SJCRH30 (cell line): ENCODE data around the gene PRKAR2A. TPM values are rescaled to one million over a fixed set of nuclear protein-coding genes. Genes with fewer than 3 reads are reported as not detected.
"Not testable (repeated sequence)": the region's sequence is repeated elsewhere in the genome, so short reads cannot be mapped to it uniquely, and the experiment has no call there.

Experiments used
- DNase-seq, 2 experiments: peaks; one replicate each; pipeline ENCODE4 v3.0.0-alpha.2; 2015 to 2020
- H3K27ac ChIP-seq: fragments of 250-450 bp; sonication (Bioruptor Pico); 2 replicates; pipeline ENCODE4 v1.5.1; 2020; ENCODE audit warnings: mild to moderate bottlenecking, moderate library complexity
- H3K27me3 ChIP-seq: fragments of 250-450 bp; sonication (Bioruptor Pico); 2 replicates; pipeline ENCODE4 v1.5.1; 2020; ENCODE audit warnings: mild to moderate bottlenecking, moderate library complexity
- H3K36me3 ChIP-seq: fragments of 250-450 bp; sonication (Bioruptor Pico); 2 replicates; pipeline ENCODE4 v1.5.1; 2020; ENCODE audit warnings: mild to moderate bottlenecking, moderate library complexity
- H3K4me1 ChIP-seq: fragments of 250-450 bp; sonication (Bioruptor Pico); 2 replicates; pipeline ENCODE4 v1.5.1; 2020; ENCODE audit warnings: mild to moderate bottlenecking, moderate library complexity
- H3K4me3 ChIP-seq: fragments of 250-450 bp; sonication (Bioruptor Pico); 2 replicates; pipeline ENCODE4 v1.5.1; 2020; ENCODE audit warnings: mild to moderate bottlenecking, moderate library complexity
- H3K9me3 ChIP-seq: fragments of 250-450 bp; sonication (Bioruptor Pico); replicated peaks from 2 replicates; pipeline ENCODE4 v1.5.1; 2020; ENCODE audit warnings: mild to moderate bottlenecking, moderate library complexity
- total RNA-seq: library from RNA; depleted of rRNA; stranded (reverse); fragments of >200 nt; shearing (Covaris generic); gene quantifications from 2 replicates; pipeline ENCODE4 v1.2.3, GENCODE V29; 2014

PRKAR2A gene
- total RNA-seq, 1 experiment from 2014 or later = 46.5 TPM

DNA sequence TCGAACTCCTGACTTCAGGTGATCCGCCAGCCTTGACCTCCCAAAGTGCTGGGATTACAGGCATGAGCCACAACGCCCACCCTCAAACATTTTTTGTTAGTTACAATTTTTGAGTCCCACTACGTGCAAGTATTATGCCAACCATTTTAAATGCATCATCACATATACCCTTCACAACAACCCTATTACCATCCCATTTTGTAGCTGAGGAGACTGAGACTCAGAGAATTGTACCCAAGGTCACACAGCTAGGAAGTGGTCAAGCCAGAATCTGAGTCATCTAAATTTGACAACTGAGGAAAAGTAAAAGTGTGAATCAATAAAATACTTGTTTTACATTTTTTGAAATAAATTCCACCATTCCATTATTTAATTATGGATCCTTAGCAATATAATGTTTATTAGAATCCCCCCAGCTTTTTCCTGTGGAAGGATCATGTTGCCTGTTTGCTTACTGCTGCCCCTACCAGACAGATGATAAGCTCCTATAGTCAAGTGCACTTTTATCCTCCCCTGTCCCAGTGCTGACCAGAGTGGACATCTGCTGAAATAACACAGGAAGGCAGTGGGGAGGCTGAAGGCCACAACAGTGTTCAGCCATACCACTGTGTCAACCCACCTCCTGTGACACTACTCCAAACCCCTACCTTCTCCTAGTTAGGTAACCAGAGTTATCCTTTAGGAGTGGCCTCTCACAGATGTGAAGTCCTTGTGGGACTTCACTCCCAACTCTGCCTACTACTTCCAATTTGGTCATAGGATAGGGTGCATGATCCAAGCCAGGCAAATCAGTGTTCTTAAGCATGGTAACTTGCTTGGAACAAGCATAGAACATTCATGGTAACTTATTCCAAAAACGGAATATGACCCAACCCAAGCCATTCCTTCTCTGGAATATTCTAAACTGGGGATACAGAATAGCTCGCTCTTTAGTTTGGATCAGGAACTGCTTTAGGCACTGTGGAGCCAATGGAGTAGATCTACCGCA, 28.1 kb downstream of the PRKAR2A start:
- H3K27me3 ChIP-seq = no peaks in the 10 kb centered on the region
- H3K4me3 ChIP-seq = no peak overlapping the region
- no peaks in the 10 kb centered on the region for H3K9me3 ChIP-seq
- no peak overlapping the region for H3K27ac ChIP-seq
- H3K36me3 ChIP-seq = no peaks in the 10 kb centered on the region
- no peaks in the 10 kb centered on the region for H3K4me1 ChIP-seq
- no peak for DNase-seq

DNA sequence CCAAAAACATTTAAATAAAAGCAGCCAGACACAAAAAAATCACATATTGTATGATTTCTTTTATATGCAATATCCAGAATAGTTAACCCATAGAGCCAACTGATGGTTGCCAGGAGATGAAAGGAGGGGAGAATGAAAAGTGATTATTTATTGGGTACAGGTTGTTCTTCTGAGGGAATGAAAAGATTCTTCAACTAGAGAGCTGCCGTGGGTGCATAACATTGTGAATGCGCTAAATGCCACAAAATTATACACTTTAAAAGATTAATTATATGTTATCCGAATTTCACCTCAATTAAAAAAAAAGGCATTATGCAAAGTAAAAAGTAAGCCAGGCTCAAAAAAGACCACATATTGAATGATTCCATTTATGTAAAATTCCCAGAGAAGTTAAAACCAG, 36.1 kb downstream of the PRKAR2A start:
- H3K4me3 ChIP-seq = no peak overlapping the region
- no peaks in the 10 kb centered on the region for H3K36me3 ChIP-seq
- no peaks in the 10 kb centered on the region for H3K4me1 ChIP-seq
- no peak overlapping the region for H3K27ac ChIP-seq
- no peak for DNase-seq
- no peaks in the 10 kb centered on the region for H3K9me3 ChIP-seq
- H3K27me3 ChIP-seq = no peaks in the 10 kb centered on the region

DNA sequence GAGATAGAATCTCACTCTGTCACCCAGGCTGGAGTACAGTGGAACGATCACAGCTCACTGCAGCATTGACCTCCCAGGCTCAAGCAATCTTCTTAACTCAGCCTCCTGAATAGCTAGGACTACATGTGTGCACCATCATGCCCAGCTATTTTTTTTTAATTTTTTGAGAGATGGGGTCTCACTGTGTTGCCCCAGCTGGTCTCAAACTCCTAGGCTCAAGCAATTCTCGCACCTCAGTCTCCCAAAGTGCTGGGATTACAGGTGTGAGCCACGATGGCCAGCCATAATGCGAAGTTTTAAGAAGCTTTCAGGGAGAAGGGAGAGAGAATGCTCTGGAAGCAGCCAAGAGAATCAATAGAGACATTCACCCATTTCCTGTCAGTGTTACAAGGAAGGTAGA, 42.7 kb downstream of the PRKAR2A start:
- Histone ChIP-seq H3K4me1 (no peaks in the 10 kb centered on the region), H3K27me3 (no peaks in the 10 kb centered on the region), H3K27ac (no peak overlapping the region), H3K4me3 (no peak overlapping the region), H3K9me3 (no peaks in the 10 kb centered on the region), H3K36me3 (no peaks in the 10 kb centered on the region)
- no peak for DNase-seq

DNA sequence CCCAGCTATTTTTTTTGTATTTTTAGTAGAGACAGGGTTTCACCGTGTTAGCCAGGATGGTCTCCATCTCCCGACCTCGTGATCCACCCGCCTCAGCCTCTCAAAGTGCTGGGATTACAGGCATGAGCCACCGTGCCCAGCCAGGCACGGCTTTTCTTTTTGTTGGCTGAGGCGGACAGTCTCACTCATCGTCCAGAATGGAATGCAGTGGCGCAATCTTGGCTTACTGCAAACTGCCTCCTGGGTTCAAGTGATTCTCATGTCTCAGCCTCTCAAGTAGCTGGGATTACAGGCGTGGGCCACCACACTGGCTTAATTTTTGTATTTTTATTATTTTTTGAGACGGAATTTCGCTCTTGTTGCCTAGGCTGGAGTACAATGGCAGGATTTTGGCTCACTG, 46.8 kb downstream of the PRKAR2A start:
- DNase-seq, H3K36me3 ChIP-seq, H3K4me1 ChIP-seq, H3K27me3 ChIP-seq, H3K9me3 ChIP-seq, H3K27ac ChIP-seq, H3K4me3 ChIP-seq: not testable (repeated sequence)

DNA sequence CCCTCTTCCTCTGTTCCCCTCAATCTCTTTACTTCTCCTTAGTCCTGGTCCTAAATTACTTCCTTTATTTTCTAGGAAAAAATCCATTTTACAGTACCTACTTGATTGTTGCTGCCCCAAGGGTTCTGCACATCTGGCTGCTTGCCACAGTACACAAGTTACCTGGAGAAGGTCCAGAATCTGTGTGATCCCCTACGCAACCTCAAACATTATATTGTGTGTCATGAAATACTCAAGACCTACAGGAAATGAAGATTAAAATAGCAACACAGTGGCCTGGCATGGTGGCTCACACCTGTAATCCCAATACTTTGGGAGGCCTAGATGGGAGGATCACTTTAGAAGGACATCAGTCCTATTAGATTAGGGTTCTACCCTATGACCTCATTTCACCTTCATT, 48.7 kb downstream of the PRKAR2A start:
- H3K27ac ChIP-seq = no peak overlapping the region
- H3K4me1 ChIP-seq = 0 out of 2 replicates have a peak, but pooled peaks cover 6% of the 10 kb centered on the region
- no peak overlapping the region for H3K4me3 ChIP-seq
- H3K36me3 ChIP-seq = no peaks in the 10 kb centered on the region
- no peaks in the 10 kb centered on the region for H3K27me3 ChIP-seq
- H3K9me3 ChIP-seq = no peaks in the 10 kb centered on the region
- no peak for DNase-seq

DNA sequence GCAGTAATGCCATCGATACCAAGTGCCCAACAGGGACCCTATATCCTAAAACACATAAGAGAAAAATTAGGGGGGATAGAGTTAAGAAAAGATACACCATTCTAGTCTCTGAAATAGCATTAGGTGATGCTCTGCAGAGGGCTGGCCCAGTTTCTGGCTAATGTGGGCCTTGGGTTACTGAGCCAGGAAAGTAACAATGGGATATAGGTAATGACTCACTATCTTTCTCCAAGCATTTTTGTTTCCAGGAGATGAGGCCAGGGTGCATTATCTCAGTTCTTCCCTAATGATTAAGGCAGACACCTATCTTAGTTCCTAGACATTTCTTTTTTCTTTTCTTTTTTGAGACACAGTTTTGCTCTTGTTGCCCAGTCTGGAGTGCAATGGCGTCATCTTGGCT, 50.0 kb downstream of the PRKAR2A start:
- no peak overlapping the region for H3K4me3 ChIP-seq
- no peak overlapping the region for H3K27ac ChIP-seq
- H3K36me3 ChIP-seq = no peaks in the 10 kb centered on the region
- no peaks in the 10 kb centered on the region for H3K9me3 ChIP-seq
- H3K27me3 ChIP-seq = no peaks in the 10 kb centered on the region
- 0 out of 2 replicates have a peak, but pooled peaks cover 6% of the 10 kb centered on the region for H3K4me1 ChIP-seq
- no peak for DNase-seq

DNA sequence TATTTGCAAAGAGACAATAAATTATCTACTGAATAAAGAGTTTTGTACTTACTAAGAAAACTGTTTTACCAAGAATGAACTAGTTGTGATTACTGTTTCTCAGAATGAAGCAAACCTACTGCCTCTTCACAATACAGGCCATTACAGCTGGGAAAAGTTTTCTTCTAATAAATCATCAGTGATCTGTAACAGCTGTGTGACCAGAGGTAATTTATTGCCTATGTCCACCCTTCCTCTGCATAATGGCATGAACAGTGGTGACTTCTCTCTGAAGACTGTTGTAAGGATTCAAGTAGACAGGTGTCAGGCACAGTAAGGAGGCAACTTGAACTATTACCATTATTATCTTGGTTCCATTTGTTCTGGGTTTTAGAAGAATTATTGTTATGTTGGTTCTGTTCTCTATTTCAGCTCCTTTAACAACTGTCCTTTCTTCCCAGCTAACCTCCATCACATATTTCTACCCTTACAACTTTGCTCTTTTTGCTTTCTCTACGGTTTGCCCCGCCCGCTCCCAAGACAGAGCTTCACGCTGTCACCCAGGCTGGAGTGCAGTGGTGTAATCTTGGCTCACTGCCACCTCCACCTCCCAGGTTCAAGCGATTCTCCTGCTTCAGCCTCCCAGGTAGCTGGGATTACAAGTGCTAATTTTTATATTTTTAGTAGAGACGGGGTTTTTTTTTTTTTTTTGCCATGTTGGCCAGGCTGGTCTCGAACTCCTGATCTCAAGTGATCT, 51.5 kb downstream of the PRKAR2A start:
- no peaks in the 10 kb centered on the region for H3K27me3 ChIP-seq
- DNase-seq = peak; percentile 4 to 24
- 0 out of 2 replicates have a peak overlapping the region, but pooled peaks have one; percentile 14 for H3K27ac ChIP-seq
- H3K4me1 ChIP-seq = 0 out of 2 replicates have a peak, but pooled peaks cover 6% of the 10 kb centered on the region
- no peaks in the 10 kb centered on the region for H3K9me3 ChIP-seq
- H3K36me3 ChIP-seq = no peaks in the 10 kb centered on the region
- H3K4me3 ChIP-seq = no peak overlapping the region

DNA sequence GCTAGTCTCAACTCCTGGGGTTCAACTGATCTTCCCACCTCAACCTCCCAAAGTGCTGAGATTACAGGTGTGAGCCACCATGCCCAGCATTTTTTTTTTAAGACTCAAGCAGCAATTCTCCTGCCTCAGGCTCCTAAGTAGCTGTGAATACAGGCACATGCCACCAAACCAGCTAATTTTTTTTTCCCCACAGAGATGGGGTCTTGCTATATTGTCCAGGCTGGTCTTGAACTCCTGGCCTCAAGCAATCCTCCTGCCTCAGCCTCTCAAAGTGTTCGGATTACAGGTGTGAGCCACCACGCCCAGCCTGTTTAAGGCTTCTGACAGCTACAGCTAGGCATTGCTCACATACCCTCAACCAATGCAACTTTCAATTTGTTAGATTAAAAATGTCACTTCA, 54.2 kb downstream of the PRKAR2A start:
- H3K27me3 ChIP-seq, H3K36me3 ChIP-seq, H3K4me1 ChIP-seq, DNase-seq, H3K4me3 ChIP-seq, H3K27ac ChIP-seq, H3K9me3 ChIP-seq: not testable (repeated sequence)

DNA sequence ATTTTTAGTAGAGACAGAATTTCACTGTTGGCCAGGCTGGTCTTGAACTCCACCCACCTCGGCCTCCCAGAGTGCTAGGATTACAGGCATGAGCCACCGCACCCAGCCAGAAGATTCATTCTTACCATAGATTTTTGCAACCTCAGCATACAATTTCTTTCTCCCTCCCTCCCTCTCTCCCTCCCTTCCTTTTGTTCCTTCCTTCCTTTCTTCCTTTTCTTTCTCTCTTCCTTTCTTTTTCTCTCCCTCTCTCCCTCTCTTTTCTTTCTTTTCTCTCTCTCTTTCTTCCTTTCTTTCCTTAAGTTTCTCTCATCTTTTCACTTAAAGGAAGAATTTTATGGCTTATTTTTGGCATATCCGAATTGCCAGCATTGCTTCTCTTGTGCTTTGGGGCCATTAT, 58.0 kb downstream of the PRKAR2A start:
- DNase-seq = no peak
- Histone ChIP-seq H3K4me3 (no peak overlapping the region), H3K27ac (no peak overlapping the region), H3K36me3 (peaks cover 11% of the 10 kb centered on the region), H3K4me1 (no peaks in the 10 kb centered on the region), H3K27me3 (no peaks in the 10 kb centered on the region), H3K9me3 (no peaks in the 10 kb centered on the region)

DNA sequence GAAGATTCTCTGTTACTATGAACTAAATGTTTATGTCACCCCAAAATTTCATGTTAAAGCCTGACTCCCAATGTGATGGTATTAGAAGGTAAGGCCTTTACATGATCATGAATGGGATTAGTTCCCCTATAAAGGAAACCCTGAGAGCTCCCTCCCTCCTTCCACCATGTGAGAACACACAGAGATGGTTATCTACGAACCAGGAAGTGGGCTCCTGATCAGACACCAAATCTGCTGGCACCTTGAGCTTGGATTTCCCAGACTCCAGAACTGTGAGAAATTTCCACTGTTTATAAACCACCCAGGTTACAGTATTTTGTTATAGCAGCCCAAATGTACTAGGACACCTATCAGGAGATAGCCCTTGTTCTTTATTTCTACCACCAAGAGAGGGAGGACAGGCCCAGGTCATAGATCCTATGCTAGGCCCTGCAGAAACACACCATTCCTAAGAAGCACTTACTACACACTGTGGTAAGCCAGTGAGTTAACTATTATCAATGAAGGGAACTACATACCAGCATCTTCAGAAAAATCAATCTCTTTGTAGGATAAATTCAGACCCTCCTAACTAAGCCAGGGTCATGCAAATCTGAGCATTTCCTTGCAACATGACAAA, 59.0 kb downstream of the PRKAR2A start:
- H3K4me1 ChIP-seq = no peaks in the 10 kb centered on the region
- no peaks in the 10 kb centered on the region for H3K27me3 ChIP-seq
- H3K9me3 ChIP-seq = no peaks in the 10 kb centered on the region
- H3K27ac ChIP-seq = no peak overlapping the region
- no peak overlapping the region for H3K4me3 ChIP-seq
- peaks cover 11% of the 10 kb centered on the region for H3K36me3 ChIP-seq
- no peak for DNase-seq

DNA sequence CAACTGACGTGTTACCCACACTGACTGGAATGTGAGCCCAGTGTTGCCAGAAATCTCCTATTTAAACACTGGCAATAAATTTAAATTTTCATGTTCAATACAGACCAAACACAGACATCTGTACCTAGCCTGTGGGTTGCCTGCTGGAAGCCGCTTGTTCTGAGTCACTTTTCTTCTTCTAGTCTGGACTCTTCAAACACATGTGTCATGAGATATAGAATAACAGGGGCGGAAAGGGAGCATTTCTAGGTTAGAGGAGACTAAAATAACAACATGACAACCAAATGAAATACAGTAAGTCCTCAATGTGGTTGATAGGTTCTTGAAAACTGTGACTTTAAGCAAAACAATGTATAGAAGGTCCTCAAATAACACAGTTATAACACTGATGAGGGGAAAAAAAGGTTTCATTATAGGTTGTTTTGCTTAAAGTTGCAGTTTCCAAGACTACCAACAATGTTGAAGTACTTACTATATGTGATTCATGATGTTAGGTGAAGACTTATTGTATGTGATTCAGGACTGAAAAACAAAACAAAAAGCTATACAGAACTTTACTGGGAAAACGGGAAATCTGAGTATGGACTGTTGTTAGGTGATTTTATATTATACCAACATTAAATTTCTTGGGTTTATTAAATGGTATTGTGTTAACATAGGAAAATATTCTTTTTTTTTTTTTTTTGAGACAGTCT, 63.1 kb downstream of the PRKAR2A start:
- peak in 1 of 2 experiments; percentile 4 for DNase-seq
- H3K27ac ChIP-seq = no peak overlapping the region

DNA sequence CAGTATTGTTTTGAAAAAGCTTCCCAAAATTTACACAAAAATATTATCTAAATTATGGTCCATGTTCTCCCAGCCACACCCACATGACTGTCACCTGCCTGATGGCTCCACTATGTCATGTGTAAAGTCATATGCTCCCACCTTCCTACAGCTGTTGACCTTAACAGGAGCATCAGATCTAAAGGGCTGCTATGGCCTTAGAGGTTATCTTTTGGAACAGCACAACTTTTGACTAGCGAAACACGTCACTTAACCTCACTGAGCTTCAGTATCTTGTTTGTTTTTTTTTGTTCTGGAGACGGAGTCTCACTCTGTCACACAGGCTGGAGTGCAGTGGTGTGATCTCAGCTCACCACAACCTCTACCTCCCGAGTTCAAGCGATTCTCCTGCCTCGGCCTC, 64.4 kb downstream of the PRKAR2A start:
- Histone ChIP-seq H3K27ac (no peak overlapping the region), H3K9me3 (no peaks in the 10 kb centered on the region), H3K36me3 (peaks cover 8% of the 10 kb centered on the region), H3K4me3 (no peak overlapping the region), H3K4me1 (no peaks in the 10 kb centered on the region), H3K27me3 (no peaks in the 10 kb centered on the region)
- DNase-seq = no peak

More for the DNA sequence above, 63.1 kb downstream of the PRKAR2A start:
- Histone ChIP-seq H3K36me3 (peaks cover 11% of the 10 kb centered on the region), H3K27me3 (no peaks in the 10 kb centered on the region), H3K9me3 (no peaks in the 10 kb centered on the region), H3K4me3 (no peak overlapping the region), H3K4me1 (no peaks in the 10 kb centered on the region)

DNA sequence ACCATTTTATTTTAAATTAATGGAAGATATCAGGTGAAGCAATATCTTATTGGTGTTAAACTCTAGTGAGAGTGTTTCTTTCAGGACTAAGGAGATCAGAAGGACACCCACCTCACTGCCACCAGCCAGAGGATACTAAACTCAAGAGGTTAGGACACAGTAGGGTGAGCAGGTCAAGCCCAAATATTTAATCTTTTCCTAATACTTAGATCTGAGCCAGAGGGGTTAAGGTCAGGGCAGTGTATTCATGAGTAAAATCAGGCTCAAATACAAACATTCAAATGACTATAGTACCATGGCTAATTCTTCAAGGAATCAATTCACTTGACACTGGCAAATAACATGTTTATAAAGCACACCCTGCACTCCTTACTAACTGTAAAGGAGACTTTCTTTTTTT, 65.6 kb downstream of the PRKAR2A start:
- peaks cover 6% of the 10 kb centered on the region for H3K36me3 ChIP-seq
- no peaks in the 10 kb centered on the region for H3K9me3 ChIP-seq
- no peaks in the 10 kb centered on the region for H3K27me3 ChIP-seq
- no peak for DNase-seq
- H3K4me3 ChIP-seq = no peak overlapping the region
- no peaks in the 10 kb centered on the region for H3K4me1 ChIP-seq
- no peak overlapping the region for H3K27ac ChIP-seq

DNA sequence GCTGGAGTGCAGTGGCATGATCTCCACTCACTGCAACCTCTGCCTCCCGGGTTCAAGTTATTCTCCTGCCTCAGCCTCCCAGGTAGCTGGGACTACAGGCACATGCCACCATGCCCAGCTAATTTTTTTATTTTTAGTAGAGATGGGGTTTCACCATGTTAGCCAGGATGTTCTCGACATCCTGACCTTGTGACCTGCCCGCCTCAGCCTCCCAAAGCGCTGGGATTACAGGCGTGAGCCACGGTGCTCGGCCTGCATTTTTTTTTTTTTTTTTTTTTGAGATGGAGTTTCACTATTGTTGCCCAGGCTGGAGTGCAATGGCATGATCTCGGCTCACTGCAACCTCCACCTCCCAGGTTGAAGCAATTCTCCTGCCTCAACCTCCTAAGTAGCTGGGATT, 69.1 kb downstream of the PRKAR2A start:
- H3K36me3 ChIP-seq, DNase-seq, H3K4me3 ChIP-seq, H3K4me1 ChIP-seq, H3K9me3 ChIP-seq, H3K27me3 ChIP-seq, H3K27ac ChIP-seq: not testable (repeated sequence)
